ENCODE results near the gene RMI2.

Gene RMI2

GRCh38 chr16:11306381-11306780, 38.9 kb upstream of the RMI2 start:
- H3K9me3 ChIP-seq (ENCODE audit: control insufficient read depth, insufficient read depth, low read length), result no peaks in the 10 kb centered on the region
- no peaks in the 10 kb centered on the region for H3K36me3 ChIP-seq (ENCODE audit: insufficient read depth, low read length)
- peaks cover 11% of the 10 kb centered on the region; the same call in 1 of the 2 replicates for H3K4me1 ChIP-seq (ENCODE audit: insufficient read depth, low read length)
- no peak overlapping the region for H3K9ac ChIP-seq (ENCODE audit: low read depth, low read length)

GRCh38 chr16:11306997-11307638, 38.1 kb upstream of the RMI2 start:
- no peaks in the 10 kb centered on the region for H3K36me3 ChIP-seq (ENCODE audit: insufficient read depth, low read length)
- no peaks in the 10 kb centered on the region for H3K9me3 ChIP-seq (ENCODE audit: control insufficient read depth, insufficient read depth, low read length)
- no peak overlapping the region for H3K9ac ChIP-seq (ENCODE audit: low read depth, low read length)
- peaks cover 11% of the 10 kb centered on the region; the same call in 1 of the 2 replicates for H3K4me1 ChIP-seq (ENCODE audit: insufficient read depth, low read length)

GRCh38 chr16:11307639-11308492, 37.4 kb upstream of the RMI2 start:
- peaks cover 16% of the 10 kb centered on the region; the same call in 1 of the 2 replicates for H3K4me1 ChIP-seq (ENCODE audit: insufficient read depth, low read length)
- H3K36me3 ChIP-seq (ENCODE audit: insufficient read depth, low read length), result no peaks in the 10 kb centered on the region
- H3K9ac ChIP-seq (ENCODE audit: low read depth, low read length), result no peak overlapping the region
- H3K9me3 ChIP-seq (ENCODE audit: control insufficient read depth, insufficient read depth, low read length), result no peaks in the 10 kb centered on the region

- peaks cover 24% of the 10 kb centered on the region for H3K4me1 ChIP-seq (ENCODE audit: insufficient read depth, low read length)
- H3K9ac ChIP-seq (ENCODE audit: low read depth, low read length), result no peak overlapping the region
Measured at GRCh38 chr16:11308493-11309283, 36.6 kb upstream of the RMI2 start.

GRCh38 chr16:11309895-11310633, 35.2 kb upstream of the RMI2 start:
- Histone ChIP-seq H3K4me1 (ENCODE audit: insufficient read depth, low read length) (peaks cover 37% of the 10 kb centered on the region), H3K9ac (ENCODE audit: low read depth, low read length) (no peak overlapping the region)

More at GRCh38 chr16:11308493-11309283, 36.6 kb upstream of the RMI2 start:
- H3K9me3 ChIP-seq (ENCODE audit: control insufficient read depth, insufficient read depth, low read length), result no peaks in the 10 kb centered on the region
- H3K36me3 ChIP-seq (ENCODE audit: insufficient read depth, low read length), result no peaks in the 10 kb centered on the region

GRCh38 chr16:11310634-11310977, 34.7 kb upstream of the RMI2 start:
- Histone ChIP-seq H3K9me3 (ENCODE audit: control insufficient read depth, insufficient read depth, low read length) (no peaks in the 10 kb centered on the region), H3K9ac (ENCODE audit: low read depth, low read length) (no peak overlapping the region), H3K36me3 (ENCODE audit: insufficient read depth, low read length) (no peaks in the 10 kb centered on the region), H3K4me1 (ENCODE audit: insufficient read depth, low read length) (peaks cover 40% of the 10 kb centered on the region)

More at GRCh38 chr16:11309895-11310633, 35.2 kb upstream of the RMI2 start:
- Histone ChIP-seq H3K9me3 (ENCODE audit: control insufficient read depth, insufficient read depth, low read length) (no peaks in the 10 kb centered on the region), H3K36me3 (ENCODE audit: insufficient read depth, low read length) (no peaks in the 10 kb centered on the region)

- H3K36me3 ChIP-seq (ENCODE audit: insufficient read depth, low read length), result no peaks in the 10 kb centered on the region
- peaks cover 41% of the 10 kb centered on the region for H3K4me1 ChIP-seq (ENCODE audit: insufficient read depth, low read length)
- H3K9me3 ChIP-seq (ENCODE audit: control insufficient read depth, insufficient read depth, low read length), result no peaks in the 10 kb centered on the region
- H3K9ac ChIP-seq (ENCODE audit: low read depth, low read length), result no peak overlapping the region
Measured at GRCh38 chr16:11310997-11311561, 34.2 kb upstream of the RMI2 start.

GRCh38 chr16:11312718-11313492, 32.4 kb upstream of the RMI2 start:
- H3K36me3 ChIP-seq (ENCODE audit: insufficient read depth, low read length), result no peaks in the 10 kb centered on the region
- H3K9ac ChIP-seq (ENCODE audit: low read depth, low read length), result peak overlapping the region; percentile 26; the same call in 1 of the 2 replicates
- H3K9me3 ChIP-seq (ENCODE audit: control insufficient read depth, insufficient read depth, low read length), result no peaks in the 10 kb centered on the region
- H3K4me1 ChIP-seq (ENCODE audit: insufficient read depth, low read length), result peaks cover 44% of the 10 kb centered on the region

GRCh38 chr16:11313493-11314308, 31.6 kb upstream of the RMI2 start:
- no peaks in the 10 kb centered on the region for H3K36me3 ChIP-seq (ENCODE audit: insufficient read depth, low read length)
- H3K9me3 ChIP-seq (ENCODE audit: control insufficient read depth, insufficient read depth, low read length), result no peaks in the 10 kb centered on the region
- H3K9ac ChIP-seq (ENCODE audit: low read depth, low read length), result no peak overlapping the region
- H3K4me1 ChIP-seq (ENCODE audit: insufficient read depth, low read length), result peaks cover 40% of the 10 kb centered on the region

GRCh38 chr16:11314309-11314894, 30.9 kb upstream of the RMI2 start:
- no peaks in the 10 kb centered on the region for H3K9me3 ChIP-seq (ENCODE audit: control insufficient read depth, insufficient read depth, low read length)
- peaks cover 38% of the 10 kb centered on the region for H3K4me1 ChIP-seq (ENCODE audit: insufficient read depth, low read length)
- H3K36me3 ChIP-seq (ENCODE audit: insufficient read depth, low read length), result no peaks in the 10 kb centered on the region; the same call in 1 of the 2 replicates
- no peak overlapping the region for H3K9ac ChIP-seq (ENCODE audit: low read depth, low read length)

GRCh38 chr16:11315510-11315909, 29.7 kb upstream of the RMI2 start:
- Histone ChIP-seq H3K9ac (ENCODE audit: low read depth, low read length) (peak overlapping the region; percentile 19), H3K9me3 (ENCODE audit: control insufficient read depth, insufficient read depth, low read length) (no peaks in the 10 kb centered on the region), H3K36me3 (ENCODE audit: insufficient read depth, low read length) (no peaks in the 10 kb centered on the region; the same call in 1 of the 2 replicates), H3K4me1 (ENCODE audit: insufficient read depth, low read length) (peaks cover 40% of the 10 kb centered on the region)

- Histone ChIP-seq H3K9ac (ENCODE audit: low read depth, low read length) (peak overlapping the region; percentile 19), H3K9me3 (ENCODE audit: control insufficient read depth, insufficient read depth, low read length) (no peaks in the 10 kb centered on the region), H3K36me3 (ENCODE audit: insufficient read depth, low read length) (no peaks in the 10 kb centered on the region; the same call in 1 of the 2 replicates), H3K4me1 (ENCODE audit: insufficient read depth, low read length) (peaks cover 40% of the 10 kb centered on the region)
Measured at GRCh38 chr16:11316331-11317015, 28.8 kb upstream of the RMI2 start.
